HG02763 (cell line): ENCODE results near the gene FAM13A.
"Not testable (repeated sequence)": the region's sequence is repeated elsewhere in the genome, so short reads cannot be mapped to it uniquely, and the experiment has no call there.

ENCODE experiments used
- ATAC-seq: cut with Tn5 transposase; IDR thresholded peaks from one replicate; pipeline ENCODE4 v1.9.1; 2021; ENCODE audit warnings: mild to moderate bottlenecking, moderate library complexity; ENCODE audit not compliant: unreplicated experiment

Gene FAM13A

DNA sequence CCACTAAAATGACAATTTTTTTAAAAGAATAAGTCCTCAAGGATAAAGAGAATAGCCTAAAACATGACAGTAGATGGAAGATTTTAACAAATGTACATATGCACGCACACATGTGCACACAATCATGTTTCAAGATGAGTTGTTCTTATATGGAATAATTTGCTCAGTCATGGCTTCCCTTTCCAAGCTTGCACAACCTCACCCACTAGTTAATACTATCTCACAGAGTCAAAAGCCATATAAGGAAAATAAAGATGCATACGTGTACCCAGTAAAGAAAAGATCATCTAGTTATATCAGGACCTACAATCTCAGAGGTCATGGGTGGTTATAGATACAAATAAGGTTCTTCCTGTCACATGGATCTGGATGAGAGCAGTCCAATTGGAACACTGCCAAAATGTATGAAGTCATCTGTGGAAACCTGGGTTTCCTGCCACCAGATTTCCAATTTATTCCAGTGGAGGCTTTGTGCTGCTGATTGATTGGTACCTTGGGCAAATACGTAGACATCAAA lies 56.1 kb downstream of the FAM13A start:
- no peak for ATAC-seq

DNA sequence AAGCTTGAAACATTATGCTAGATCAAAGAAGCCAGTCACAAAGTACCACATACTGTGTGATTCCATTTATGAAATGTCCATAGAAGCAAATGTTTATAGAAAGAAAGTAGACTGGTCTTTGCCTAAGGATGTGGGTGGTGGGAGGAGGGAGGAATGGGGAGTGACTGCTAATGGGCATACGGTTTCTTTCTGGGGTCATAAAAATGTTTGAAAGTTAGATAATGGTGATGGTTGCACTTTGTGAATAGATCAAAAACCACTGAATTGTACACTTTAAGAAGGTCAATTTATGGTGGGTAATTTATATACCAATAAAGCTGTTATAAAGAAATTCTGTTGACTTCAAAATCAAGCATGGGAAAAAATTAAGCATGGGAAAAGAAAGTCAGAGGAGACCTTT lies 56.6 kb downstream of the FAM13A start:
- ATAC-seq: no peak

- no peak for ATAC-seq
These were observed 57.5 kb downstream of the FAM13A start for GRCh38 chr4:88999392-88999930.

DNA sequence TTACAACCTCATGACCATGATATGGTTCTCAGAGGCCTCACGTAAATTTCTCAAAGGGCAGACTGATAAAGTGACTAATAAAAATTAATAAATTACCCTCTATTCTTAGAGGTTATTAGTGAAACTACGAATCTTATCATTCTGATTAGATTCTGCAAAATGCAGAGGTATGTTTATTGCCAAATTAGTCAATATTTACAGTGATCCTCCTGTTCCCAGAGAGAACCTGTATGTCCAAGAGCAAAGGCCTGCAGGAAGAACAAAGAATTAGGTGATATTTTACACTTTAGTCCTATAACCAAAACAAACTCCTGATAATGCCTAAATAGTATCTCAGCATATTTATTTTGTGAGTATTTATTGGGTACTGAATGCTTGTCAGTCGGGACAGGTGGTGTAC lies 58.1 kb downstream of the FAM13A start:
- ATAC-seq: no peak

DNA sequence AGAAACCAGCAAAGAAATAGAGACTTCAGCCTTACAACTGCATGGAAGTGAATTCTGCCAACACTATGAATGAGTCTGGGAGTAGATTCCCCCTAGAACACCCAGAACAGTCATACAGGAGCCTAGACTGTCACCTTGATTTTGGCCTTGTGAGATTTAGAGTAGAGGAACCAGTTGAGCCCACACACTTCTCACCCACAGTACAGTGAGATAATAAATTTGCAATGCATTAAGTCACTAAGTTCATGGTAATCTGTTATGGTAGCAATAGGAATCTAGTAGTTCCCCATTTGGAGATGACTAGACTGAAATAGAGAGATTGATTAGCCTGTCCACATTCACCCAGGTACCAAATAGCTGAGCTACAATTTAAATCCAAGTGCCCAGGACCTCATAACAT lies 59.0 kb downstream of the FAM13A start:
- no peak for ATAC-seq

GRCh38 chr4:88995874-88996273 lies 61.1 kb downstream of the FAM13A start:
- no peak for ATAC-seq

DNA sequence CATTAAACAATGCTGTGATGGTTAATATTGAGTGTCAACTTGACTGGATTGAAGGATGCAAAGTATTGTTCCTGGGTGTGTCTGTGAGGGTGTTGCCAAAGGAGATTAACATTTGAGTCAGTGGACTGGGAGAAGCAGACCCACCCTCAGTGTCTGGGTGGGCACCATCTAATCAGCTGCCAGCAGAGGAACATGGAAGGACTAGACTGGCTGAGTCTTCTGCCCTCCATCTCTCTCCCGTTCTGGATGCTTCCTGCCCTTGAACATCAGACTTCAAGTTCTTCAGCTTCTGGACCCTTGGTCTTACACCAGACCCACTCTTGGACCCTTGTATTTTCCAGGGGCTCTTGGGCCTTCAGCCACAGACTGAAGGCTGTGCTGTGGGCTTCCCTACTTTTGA lies 61.7 kb downstream of the FAM13A start:
- ATAC-seq: not testable (repeated sequence)

- ATAC-seq: no peak
These were observed 63.7 kb downstream of the FAM13A start for GRCh38 chr4:88993246-88993645.

GRCh38 chr4:88991746-88992145 lies 65.2 kb downstream of the FAM13A start:
- ATAC-seq: no peak

DNA sequence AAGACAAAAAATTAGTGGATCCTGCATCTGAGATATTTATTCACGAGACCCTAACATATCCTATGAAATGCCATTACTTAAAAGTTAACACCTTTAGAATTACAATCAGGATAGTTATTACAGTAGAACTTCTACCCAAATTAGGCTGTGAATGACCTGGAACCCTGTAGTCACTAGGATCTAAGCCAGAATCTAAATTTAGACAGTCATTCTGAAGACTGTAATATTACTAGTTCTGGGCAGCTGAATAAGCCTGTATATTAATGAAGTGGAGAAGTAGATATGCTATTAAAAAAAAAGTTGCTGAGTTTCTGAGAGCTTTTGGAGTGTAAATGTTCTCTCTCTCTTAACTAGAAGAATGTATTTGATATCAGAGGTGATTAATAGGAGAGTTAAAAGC lies 67.0 kb downstream of the FAM13A start:
- ATAC-seq: no peak

- ATAC-seq: no peak
These were observed 71.8 kb downstream of the FAM13A start for GRCh38 chr4:88985088-88985773.

DNA sequence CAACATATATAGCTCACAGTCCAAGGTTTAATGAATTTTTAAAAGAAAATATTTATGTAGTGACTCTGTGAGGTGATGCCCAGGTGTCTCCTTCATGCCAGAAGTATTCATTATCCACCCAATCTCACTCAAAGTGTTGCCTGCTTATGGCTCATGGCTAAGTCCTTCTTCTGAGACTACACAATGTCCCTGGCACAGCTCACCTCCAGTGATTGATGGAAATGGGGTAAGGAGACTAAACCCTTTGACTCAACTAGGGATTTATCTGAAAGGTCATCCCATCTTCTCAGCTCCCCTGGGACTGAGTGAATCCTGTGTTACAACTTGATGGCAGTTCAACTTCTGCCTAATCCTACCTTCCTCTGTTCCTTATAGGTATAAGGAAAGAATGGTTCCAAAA lies 74.2 kb downstream of the FAM13A start:
- ATAC-seq: no peak

GRCh38 chr4:88981993-88982392 lies 75.0 kb downstream of the FAM13A start:
- ATAC-seq: peak; percentile 58

GRCh38 chr4:88981556-88981955 lies 75.4 kb downstream of the FAM13A start:
- no peak for ATAC-seq

DNA sequence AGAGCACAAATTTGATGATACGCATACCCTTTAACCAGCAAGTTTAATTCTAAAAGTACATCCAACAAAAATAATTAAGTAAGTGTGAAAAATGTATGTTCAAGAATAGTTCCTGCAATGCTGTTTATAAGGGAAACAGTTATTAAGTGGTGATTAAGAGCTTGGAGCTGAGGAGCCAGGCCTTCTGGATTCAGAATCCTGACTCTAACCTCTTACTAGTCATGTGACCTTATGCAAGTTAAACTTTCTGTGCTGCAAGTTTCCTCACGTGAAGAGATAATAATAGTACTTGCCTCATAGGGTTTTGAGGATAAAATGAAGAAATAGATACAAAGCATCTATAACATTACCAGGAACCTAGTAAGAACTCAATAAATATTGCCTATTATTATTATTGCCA lies 77.7 kb downstream of the FAM13A start:
- no peak for ATAC-seq

DNA sequence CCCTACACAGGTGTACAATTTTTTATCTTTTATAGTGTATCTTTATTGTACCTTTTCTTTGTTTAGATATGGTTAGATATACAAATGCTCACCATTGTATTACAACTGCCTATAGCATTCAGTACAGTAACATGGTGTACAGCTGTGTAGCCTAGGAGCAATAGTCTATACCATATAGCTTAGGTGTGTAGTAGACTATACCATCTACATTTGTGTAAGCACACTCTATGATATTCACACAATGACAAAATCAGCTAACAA lies 80.3 kb downstream of the FAM13A start:
- ATAC-seq: no peak

- no peak for ATAC-seq
These were observed 80.8 kb downstream of the FAM13A start for GRCh38 chr4:88975958-88976774.

GRCh38 chr4:88971536-88971935 lies 85.4 kb downstream of the FAM13A start:
- ATAC-seq: no peak

DNA sequence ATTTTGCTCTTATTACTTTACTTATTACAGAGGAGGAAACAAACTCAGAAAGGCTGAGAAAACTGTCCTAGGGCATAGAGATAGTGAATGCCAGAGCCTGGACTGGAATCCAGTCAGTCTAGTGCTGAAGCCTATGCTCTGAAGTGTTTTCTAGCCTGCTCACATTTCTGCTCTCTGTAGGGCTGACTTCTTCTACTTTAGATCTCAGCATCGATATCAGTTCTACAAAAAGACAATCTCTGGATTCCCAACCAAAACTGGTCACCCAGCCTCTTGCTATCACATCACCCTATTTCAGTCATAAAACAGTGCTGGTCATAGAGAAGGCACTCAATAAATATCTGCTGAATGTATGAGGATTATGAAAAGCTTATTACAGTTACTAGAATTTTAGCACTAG lies 87.2 kb downstream of the FAM13A start:
- no peak for ATAC-seq

- no peak for ATAC-seq
These were observed 87.7 kb downstream of the FAM13A start for GRCh38 chr4:88969271-88969670.

- no peak for ATAC-seq
These were observed 89.1 kb downstream of the FAM13A start for GRCh38 chr4:88967883-88968331.

GRCh38 chr4:88965053-88965452 lies 91.9 kb downstream of the FAM13A start:
- no peak for ATAC-seq
